ENCODE data around the gene DCAF11. TPM values are rescaled to one million over a fixed set of nuclear protein-coding genes. Genes with fewer than 3 reads are reported as not detected.
A peak's percentile ranks its signal among the peaks of the same experiment; 100 is the strongest.

Gene DCAF11
- total RNA-seq, 1 donor from 2014 or later: 66.5 TPM

DNA sequence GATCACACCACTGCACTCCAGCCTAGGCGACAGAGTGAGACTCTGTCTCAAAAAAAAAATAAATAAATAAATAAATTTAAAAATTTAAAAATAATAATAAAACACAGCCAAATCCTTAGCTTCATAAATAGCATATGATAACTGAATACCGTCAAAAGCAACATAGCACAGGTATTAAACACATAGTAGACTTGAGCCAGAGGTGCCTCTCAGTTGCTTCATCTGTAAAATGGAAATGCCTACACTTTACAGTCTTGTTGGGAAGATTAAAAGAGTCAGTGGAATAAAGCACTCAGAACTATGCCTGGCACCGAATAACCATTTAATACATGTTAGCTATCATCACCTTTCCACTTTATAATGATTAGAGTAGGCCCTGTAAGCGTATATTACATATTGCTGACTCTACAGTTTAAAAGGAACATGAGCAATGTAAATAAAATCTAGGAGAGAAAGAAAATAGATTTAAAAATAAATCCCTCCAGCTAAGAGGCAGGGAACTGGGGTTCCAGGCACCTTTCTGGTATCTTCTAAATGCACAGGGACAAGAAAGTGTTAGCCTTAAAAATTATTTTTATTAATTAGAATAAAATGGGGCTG is 7.8 kb upstream of the DCAF11 start:
- TF ChIP-seq EZH2 (IDR thresholded peaks at IDR 0.05) (no peak), EZH2phosphoT487 (IDR thresholded peaks at IDR 0.05) (no peak)
- TF ChIP-seq, protein P1, sequence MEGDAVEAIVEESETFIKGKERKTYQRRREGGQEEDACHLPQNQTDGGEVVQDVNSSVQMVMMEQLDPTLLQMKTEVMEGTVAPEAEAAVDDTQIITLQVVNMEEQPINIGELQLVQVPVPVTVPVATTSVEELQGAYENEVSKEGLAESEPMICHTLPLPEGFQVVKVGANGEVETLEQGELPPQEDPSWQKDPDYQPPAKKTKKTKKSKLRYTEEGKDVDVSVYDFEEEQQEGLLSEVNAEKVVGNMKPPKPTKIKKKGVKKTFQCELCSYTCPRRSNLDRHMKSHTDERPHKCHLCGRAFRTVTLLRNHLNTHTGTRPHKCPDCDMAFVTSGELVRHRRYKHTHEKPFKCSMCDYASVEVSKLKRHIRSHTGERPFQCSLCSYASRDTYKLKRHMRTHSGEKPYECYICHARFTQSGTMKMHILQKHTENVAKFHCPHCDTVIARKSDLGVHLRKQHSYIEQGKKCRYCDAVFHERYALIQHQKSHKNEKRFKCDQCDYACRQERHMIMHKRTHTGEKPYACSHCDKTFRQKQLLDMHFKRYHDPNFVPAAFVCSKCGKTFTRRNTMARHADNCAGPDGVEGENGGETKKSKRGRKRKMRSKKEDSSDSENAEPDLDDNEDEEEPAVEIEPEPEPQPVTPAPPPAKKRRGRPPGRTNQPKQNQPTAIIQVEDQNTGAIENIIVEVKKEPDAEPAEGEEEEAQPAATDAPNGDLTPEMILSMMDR (IDR thresholded peaks at IDR 0.05): no peak
- H3K4me1 ChIP-seq: no peaks in the 10 kb centered on the region
- Mint-ChIP-seq H3K27ac (no peak overlapping the region), H3K4me3 (no peak overlapping the region), H3K27me3 (ENCODE audit: insufficient read depth, low read depth) (peaks cover 6% of the 10 kb centered on the region), H3K4me1 (peaks cover 2% of the 10 kb centered on the region), H3K9me3 (no peaks in the 10 kb centered on the region), H3K36me3 (no peaks in the 10 kb centered on the region)
- H3K27ac ChIP-seq: no peak overlapping the region
- H3K36me3 ChIP-seq: no peaks in the 10 kb centered on the region
- no peaks in the 10 kb centered on the region for H3K79me2 ChIP-seq (ENCODE audit: low read depth)
- no peak overlapping the region for H3K4me2 ChIP-seq
- no peaks in the 10 kb centered on the region for H3K9me3 ChIP-seq (ENCODE audit: low read depth)
- no peaks in the 10 kb centered on the region for H3K27me3 ChIP-seq
- H4K20me1 ChIP-seq (ENCODE audit: low read depth): no peaks in the 10 kb centered on the region
- H3K4me3 ChIP-seq: no peak overlapping the region
- no peak overlapping the region for H2AFZ ChIP-seq (replicated peaks)
- H3F3A ChIP-seq (ENCODE audit: low read depth): no peaks in the 10 kb centered on the region
- DNase-seq (ENCODE audit: low spot score): no peak
- H3K9ac ChIP-seq: no peak overlapping the region

DNA sequence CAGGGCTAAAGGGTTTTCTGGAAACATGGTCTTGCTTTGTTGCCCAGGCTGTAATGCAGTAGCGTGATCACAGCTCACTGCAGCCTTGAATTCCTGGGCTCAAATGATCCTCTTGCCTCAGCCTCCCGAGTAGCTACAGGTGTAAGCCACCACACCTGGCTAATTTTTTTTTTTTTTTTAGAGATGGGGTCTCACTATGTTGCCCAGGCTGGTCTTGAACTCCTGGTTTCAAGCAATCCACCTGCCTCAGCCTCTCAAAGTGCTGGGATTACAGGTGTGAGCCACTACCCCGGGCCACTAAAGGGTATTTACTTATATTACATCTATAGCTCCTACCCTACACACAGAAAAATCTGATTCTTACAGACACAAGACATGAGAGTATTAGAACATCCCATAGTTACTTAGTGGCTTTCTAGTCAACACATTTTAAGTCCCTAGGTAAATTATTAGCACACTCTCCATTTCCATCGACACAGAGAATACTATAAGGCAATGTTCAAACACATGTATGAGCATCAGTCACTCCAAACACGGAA is 6.2 kb upstream of the DCAF11 start:
- Mint-ChIP-seq H3K4me1 (peaks cover 2% of the 10 kb centered on the region), H3K4me3 (peak overlapping the region; percentile 22), H3K27ac (peak overlapping the region; percentile 67), H3K36me3 (no peaks in the 10 kb centered on the region), H3K9me3 (no peaks in the 10 kb centered on the region), H3K27me3 (ENCODE audit: insufficient read depth, low read depth) (peaks cover 2% of the 10 kb centered on the region)
- no peak overlapping the region for H3K4me3 ChIP-seq
- DNase-seq (ENCODE audit: low spot score): no peak
- peaks cover 3% of the 10 kb centered on the region for H3F3A ChIP-seq (ENCODE audit: low read depth)
- no peak overlapping the region for H3K27ac ChIP-seq
- H3K4me2 ChIP-seq: no peak overlapping the region
- TF ChIP-seq, protein P1 (IDR thresholded peaks at IDR 0.05): no peak
- TF ChIP-seq EZH2phosphoT487 (IDR thresholded peaks at IDR 0.05) (no peak), EZH2 (IDR thresholded peaks at IDR 0.05) (no peak)
- H3K4me1 ChIP-seq: no peaks in the 10 kb centered on the region
- H3K27me3 ChIP-seq: no peaks in the 10 kb centered on the region
- no peak overlapping the region for H2AFZ ChIP-seq (replicated peaks)
- no peaks in the 10 kb centered on the region for H3K36me3 ChIP-seq
- no peaks in the 10 kb centered on the region for H3K9me3 ChIP-seq (ENCODE audit: low read depth)
- H3K79me2 ChIP-seq (ENCODE audit: low read depth): no peaks in the 10 kb centered on the region
- no peaks in the 10 kb centered on the region for H4K20me1 ChIP-seq (ENCODE audit: low read depth)
- no peak overlapping the region for H3K9ac ChIP-seq

DNA sequence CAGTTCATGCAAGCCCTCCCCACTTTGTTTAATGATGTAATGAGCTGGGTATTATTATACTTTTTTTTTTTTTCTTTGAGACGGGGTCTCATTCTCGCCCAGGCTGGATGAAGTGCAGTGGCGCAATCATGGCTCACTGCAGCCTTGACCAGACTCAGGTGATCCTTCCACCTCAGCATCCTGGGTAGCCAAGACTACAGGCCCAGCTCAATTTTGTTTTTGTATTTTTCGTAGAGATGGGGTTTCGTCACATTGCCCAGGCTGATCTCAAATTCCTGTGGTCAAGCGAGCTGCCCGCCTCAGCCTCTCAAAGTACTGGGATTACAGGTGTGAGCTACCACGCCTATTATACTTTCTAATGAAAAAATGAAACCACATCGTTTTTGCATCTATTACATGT is 4.5 kb upstream of the DCAF11 start:
- Histone ChIP-seq H3K4me3 (no peak overlapping the region), H3K4me1 (no peaks in the 10 kb centered on the region), H3K9ac (no peak overlapping the region), H3K36me3 (no peaks in the 10 kb centered on the region), H3K27me3 (no peaks in the 10 kb centered on the region), H2AFZ (replicated peaks) (no peak overlapping the region), H3K4me2 (no peak overlapping the region), H3F3A (ENCODE audit: low read depth) (peaks cover 13% of the 10 kb centered on the region), H3K27ac (no peak overlapping the region), H3K79me2 (ENCODE audit: low read depth) (no peaks in the 10 kb centered on the region), H3K9me3 (ENCODE audit: low read depth) (no peaks in the 10 kb centered on the region), H4K20me1 (ENCODE audit: low read depth) (no peaks in the 10 kb centered on the region)
- Mint-ChIP-seq H3K4me1 (peaks cover 2% of the 10 kb centered on the region), H3K36me3 (no peaks in the 10 kb centered on the region), H3K9me3 (no peaks in the 10 kb centered on the region), H3K27me3 (ENCODE audit: insufficient read depth, low read depth) (peaks cover 3% of the 10 kb centered on the region), H3K4me3 (no peak overlapping the region), H3K27ac (no peak overlapping the region)
- DNase-seq (ENCODE audit: low spot score): no peak
- TF ChIP-seq EZH2phosphoT487 (IDR thresholded peaks at IDR 0.05): no peak
- TF ChIP-seq EZH2 (IDR thresholded peaks at IDR 0.05): no peak
- TF ChIP-seq, protein P1 (IDR thresholded peaks at IDR 0.05): no peak

All from neural progenitor cell (in vitro differentiated cells).